KG1 (cell line): Measurements from ENCODE around the gene MAGI1.
"Not testable (repeated sequence)": the region's sequence is repeated elsewhere in the genome, so short reads cannot be mapped to it uniquely, and the experiment has no call there.

Experiments
- DNase-seq: peaks from one replicate; lab custom pipeline; 2025; lab: John Stamatoyannopoulos, UW

Gene MAGI1

DNA sequence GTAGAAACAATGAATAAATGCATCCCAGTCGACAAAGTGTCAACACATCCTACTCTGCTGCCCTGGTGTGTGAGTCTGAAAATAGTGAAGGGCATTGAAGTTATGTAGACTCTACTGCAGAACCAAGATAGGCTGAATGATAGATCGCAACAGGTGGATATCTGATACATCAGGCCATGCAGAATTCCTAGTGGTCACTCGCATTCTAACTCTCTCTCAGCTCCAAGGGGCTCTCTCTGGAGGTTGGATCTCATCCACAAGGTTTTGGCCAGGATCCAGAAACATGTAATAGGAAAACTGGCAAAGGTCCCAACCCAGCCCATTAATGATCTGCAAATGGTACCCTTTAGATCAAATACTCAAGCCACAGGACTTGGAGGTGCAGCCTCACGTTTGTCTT lies 514.1 kb downstream of the MAGI1 start:
- DNase-seq: no peak

GRCh38 chr3:65523878-65524277 lies 514.8 kb downstream of the MAGI1 start:
- no peak for DNase-seq

DNA sequence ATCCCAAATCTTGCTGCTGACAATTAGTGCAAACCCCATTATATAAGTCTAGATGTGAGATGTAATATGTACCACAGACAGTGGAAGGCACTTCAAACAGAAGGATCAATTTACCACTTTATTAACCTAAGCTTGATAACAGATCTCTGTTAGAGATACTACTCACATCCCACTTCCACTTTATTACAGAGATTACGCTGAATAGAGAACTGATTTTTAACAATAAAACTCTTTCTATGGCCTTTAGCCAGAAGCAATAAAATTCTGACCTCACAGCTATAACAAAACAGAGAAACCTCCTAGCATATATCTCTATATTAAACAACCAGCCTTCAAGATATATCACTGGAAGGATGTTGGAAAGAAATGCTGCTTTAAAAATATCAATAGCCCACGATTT lies 517.7 kb downstream of the MAGI1 start:
- no peak for DNase-seq

- no peak for DNase-seq
These were observed 521.7 kb downstream of the MAGI1 start for GRCh38 chr3:65516998-65517397.

- DNase-seq: not testable (repeated sequence)
These were observed 524.4 kb downstream of the MAGI1 start for GRCh38 chr3:65514317-65514716.

DNA sequence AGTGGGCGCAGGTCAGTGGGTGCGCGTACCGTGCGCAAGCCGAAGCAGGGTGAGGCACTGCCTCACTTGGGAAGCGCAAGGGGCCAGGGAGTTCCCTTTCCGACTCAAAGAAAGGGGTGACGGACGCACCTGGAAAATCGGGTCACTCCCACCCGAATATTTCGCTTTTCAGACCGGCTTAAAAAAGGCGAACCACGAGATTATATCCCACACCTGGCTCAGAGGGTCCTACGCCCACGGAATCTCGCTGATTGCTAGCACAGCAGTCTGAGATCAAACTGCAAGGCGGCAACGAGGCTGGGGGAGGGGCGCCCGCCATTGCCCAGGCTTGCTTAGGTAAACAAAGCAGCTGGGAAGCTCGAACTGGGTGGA lies 529.3 kb downstream of the MAGI1 start:
- not testable (repeated sequence) for DNase-seq

- no peak for DNase-seq
These were observed 529.8 kb downstream of the MAGI1 start for GRCh38 chr3:65508750-65509422.

- DNase-seq: no peak
These were observed 531.3 kb downstream of the MAGI1 start for GRCh38 chr3:65507437-65507836.

DNA sequence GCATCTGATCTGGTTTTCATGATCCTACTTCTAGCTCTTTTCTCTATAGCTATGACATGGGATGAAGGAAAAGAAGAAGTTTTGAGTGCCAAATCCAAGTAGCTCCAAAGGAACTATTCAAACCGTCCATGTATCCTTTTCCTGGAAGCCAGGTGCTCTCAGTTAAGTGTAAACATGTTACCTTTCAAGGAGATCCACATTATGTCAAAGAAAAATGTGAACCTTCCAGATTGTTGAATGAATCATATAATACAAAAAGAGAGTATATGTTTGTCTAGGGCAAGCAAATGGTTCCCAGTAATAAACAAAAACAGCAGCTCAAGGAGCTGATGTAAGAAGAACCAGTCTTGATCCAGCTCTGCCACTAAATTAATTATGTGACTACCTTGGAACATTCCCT lies 534.9 kb downstream of the MAGI1 start:
- DNase-seq: no peak

GRCh38 chr3:65502526-65502925 lies 536.2 kb downstream of the MAGI1 start:
- no peak for DNase-seq

DNA sequence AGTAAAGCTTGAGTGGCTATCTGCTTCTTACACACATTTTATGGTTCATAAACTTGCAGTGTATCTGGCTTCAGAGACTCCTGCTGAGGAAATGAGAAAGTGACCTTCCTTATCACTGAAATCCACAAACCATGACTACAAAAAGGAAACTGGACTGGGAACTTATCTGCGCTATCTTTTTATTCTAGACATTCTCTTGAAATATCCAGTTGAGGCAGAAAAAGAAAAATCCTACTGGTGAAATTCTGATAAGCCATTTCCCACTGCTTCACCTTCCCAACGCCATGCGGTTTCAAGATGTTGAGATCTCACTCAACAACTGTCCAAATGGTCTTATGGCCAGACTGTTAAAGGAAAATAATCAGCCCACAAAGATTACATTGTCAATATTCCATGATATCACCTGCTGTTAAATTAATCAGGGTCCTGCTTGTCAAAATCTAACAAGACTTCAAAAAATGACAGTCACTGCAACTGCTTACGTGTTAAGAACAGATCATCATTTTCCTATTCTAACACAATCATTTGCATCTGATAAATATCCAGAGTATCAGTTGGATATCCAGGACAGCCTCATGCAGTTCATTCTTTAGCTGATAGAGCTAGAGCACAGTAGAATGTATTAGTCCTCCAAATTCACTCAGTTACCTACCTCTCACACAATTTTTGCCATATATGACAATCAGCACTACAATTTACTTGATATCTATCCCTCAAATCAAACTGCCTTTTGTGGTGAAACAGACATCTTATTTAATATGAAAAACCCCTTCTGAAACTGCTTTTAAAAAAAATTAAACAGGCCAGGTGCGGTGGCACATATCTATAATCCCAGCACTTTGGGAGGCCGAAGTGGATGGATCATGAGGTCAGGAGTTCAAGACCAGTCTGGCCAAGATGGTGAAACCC lies 538.1 kb downstream of the MAGI1 start:
- DNase-seq: no peak

GRCh38 chr3:65497846-65498245 lies 540.9 kb downstream of the MAGI1 start:
- no peak for DNase-seq

DNA sequence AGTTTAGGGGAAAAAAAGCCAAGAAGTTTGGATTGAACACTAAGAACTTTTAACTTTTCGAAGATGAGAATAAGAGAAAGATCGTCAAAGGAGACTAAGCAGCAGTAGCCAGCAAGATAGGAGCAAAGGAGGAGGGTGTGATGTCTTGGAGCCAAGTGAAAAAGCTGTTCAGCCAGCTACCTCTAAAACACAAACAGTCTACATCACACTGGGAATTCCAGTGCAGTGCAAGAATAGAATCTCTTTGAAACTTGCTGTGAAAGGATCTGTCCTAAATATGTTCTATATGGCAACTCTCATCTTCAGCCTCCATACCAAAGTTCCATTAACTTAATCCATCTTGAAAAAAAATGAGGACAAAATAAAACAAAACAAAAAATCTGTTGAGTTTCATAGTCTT lies 541.5 kb downstream of the MAGI1 start:
- no peak for DNase-seq

- no peak for DNase-seq
These were observed 544.8 kb downstream of the MAGI1 start for GRCh38 chr3:65493938-65494337.

- no peak for DNase-seq
These were observed 545.3 kb downstream of the MAGI1 start for GRCh38 chr3:65493371-65493882.

DNA sequence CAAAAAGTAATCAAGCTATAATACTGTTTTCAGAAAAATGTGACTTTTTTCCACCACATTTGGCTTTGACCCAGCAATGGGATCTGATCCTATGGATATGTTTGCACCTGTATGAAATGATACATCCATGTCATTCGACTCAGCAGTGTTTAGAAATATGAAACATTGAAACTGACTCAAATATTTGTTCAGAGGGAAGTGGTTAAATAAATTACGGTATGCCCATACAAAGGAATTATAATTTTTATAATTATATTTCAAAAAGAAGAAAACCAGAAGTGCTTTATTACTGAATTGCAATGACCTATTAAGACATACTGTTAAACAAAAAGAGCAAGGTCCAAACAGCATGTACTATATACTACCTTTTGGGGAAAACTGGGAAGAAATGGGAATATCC lies 546.5 kb downstream of the MAGI1 start:
- no peak for DNase-seq

DNA sequence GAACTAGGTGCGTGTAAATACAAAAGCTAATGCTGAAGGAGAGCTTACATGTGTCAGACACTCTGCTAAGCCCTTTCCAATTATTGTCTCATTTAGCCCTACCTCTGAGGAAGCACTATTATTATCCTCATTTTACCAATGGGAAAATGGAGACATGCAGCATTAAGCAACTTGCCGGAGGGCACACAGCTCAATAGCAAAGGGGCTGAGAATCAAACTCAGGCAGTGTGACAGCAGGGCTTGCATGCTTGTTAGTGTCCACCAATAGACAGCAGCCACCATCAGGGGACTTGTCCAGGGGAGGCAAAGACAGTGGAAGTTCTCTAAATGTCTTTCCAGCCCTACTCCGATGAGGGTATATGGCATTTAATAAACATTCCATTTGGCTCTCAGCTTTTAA lies 548.6 kb downstream of the MAGI1 start:
- no peak for DNase-seq

DNA sequence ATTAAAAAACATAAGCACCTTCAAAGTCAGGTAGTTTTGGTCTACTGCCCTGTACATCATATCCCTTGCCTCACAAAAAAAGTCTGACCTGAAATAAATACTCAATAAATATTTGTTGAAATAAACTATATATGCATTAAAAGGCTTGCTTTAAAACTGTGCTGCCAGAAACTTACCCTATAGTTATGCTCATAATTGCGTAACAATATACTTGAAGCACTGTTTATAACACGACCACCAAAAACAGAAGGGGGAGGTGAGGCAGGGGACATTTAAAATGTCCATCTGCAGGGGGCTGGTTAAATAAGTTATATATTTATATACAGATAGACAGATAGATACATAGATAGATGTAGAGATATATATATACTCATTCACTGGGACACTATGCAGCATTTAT lies 549.5 kb downstream of the MAGI1 start:
- no peak for DNase-seq

DNA sequence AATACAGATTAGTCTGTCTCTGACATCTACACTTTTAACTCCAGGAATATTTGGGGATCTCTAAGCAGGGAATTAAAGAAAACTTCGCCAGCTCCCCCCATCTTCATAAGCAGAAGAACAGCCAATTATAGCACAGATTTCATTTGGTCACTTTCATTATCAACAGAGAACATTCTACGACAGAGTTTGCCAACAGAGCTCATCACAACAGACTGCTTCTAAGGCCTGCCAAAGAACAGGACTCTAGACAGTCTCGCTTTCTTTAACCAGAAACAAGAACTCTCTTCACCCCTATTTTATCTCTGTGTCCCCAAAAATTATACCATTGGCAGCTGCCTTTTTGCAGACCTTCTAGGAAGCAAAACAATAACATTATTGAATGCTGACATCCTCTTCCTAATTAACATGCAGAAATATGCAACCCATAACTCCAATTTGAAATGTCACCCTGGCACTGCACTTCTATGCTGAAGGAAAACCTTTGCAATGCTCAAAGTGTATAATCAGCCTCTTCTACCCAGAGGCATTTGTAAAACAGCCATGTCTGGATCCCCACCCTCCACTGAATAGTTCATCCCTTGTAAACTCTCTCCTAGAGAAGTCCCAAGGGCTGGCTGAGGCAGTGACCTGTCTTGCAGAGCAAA lies 552.8 kb downstream of the MAGI1 start:
- no peak for DNase-seq

- no peak for DNase-seq
These were observed 553.8 kb downstream of the MAGI1 start for GRCh38 chr3:65484964-65485363.

DNA sequence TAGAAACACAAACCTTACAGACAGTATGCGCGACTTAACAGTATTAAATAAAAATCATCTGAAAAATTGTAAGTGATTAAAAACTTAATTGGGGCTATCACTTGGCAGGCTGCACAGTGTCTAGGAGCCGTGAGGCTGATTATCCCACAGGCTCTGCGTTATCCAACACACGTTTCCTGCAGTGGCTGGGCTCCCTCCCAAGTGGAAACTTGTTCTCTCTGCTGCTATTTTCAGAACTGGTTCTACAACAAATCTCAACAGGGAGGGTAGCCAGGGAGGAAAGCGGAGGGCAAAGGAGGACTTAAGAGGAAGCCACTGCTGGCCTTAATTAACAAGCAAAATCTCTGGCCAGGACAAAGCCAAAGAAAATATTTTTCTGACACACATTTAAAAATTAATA lies 555.2 kb downstream of the MAGI1 start:
- no peak for DNase-seq

- no peak for DNase-seq
These were observed 555.7 kb downstream of the MAGI1 start for GRCh38 chr3:65483011-65483410.

- DNase-seq: no peak
These were observed 557.6 kb downstream of the MAGI1 start for GRCh38 chr3:65481085-65481484.
